GM12865 (cell line): ENCODE results near the gene ATP8A2.
"Not testable (repeated sequence)": the region's sequence is repeated elsewhere in the genome, so short reads cannot be mapped to it uniquely, and the experiment has no call there.

ENCODE experiments used
- DNase-seq: peaks from one replicate; pipeline ENCODE4 v3.0.0; 2010; ENCODE audit warnings: low read depth
- H3K4me3 ChIP-seq: 2 replicates; pipeline ENCODE4 v1.5.1; 2011; ENCODE audit warnings: mild to moderate bottlenecking, low read depth, low read length, control low read depth
- TF ChIP-seq, protein P1 (sequence below): IDR thresholded peaks from 2 replicates; pipeline ENCODE4 v1.5.1; 2011; ENCODE audit warnings: low read length, control low read depth, low read depth, inconsistent platforms; ENCODE audit not compliant: insufficient read depth; ENCODE audit errors: missing control alignments

Gene ATP8A2

DNA sequence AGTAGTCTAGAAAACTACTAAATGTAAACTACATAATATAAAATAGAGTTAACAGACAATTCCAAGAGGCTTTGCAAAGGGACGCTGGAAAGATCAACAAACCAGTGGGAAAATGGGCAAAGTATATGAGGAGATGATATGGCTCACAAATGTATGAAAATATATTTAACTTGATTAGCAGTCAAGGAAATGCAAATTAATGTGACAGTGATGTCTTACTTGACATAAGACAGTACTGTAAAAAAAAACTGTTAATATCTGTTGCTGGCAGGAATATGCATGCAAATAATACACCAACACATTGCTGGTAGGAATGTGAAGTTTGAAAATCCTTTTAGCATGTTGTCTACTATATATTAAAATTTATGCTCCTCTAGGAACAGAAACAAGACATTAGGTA, 136.1 kb downstream of the ATP8A2 start:
- TF ChIP-seq, protein P1, sequence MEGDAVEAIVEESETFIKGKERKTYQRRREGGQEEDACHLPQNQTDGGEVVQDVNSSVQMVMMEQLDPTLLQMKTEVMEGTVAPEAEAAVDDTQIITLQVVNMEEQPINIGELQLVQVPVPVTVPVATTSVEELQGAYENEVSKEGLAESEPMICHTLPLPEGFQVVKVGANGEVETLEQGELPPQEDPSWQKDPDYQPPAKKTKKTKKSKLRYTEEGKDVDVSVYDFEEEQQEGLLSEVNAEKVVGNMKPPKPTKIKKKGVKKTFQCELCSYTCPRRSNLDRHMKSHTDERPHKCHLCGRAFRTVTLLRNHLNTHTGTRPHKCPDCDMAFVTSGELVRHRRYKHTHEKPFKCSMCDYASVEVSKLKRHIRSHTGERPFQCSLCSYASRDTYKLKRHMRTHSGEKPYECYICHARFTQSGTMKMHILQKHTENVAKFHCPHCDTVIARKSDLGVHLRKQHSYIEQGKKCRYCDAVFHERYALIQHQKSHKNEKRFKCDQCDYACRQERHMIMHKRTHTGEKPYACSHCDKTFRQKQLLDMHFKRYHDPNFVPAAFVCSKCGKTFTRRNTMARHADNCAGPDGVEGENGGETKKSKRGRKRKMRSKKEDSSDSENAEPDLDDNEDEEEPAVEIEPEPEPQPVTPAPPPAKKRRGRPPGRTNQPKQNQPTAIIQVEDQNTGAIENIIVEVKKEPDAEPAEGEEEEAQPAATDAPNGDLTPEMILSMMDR = no peak
- no peak for DNase-seq
- H3K4me3 ChIP-seq = no peak overlapping the region

DNA sequence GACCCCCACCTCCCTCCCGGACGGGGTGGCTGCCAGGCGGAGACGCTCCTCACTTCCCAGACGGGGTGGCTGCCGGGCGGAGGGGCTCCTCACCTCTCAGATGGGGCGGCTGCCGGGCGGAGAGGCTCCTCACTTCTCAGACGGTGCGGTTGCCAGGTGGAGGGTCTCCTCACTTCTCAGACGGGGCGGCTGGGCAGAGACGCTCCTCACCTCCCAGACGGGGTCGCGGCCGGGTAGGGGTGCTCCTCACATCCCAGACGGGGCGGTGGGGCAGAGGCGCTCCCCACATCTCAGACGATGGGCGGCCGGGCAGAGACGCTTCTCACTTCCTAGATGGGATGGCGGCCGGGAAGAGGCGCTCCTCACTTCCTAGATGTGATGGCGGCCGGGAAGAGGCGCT, 141.3 kb downstream of the ATP8A2 start:
- not testable (repeated sequence) for DNase-seq, H3K4me3 ChIP-seq

GRCh38 chr13:25518441-25518840, 146.7 kb downstream of the ATP8A2 start:
- TF ChIP-seq, protein P1 = no peak
- no peak for DNase-seq
- H3K4me3 ChIP-seq = no peak overlapping the region

DNA sequence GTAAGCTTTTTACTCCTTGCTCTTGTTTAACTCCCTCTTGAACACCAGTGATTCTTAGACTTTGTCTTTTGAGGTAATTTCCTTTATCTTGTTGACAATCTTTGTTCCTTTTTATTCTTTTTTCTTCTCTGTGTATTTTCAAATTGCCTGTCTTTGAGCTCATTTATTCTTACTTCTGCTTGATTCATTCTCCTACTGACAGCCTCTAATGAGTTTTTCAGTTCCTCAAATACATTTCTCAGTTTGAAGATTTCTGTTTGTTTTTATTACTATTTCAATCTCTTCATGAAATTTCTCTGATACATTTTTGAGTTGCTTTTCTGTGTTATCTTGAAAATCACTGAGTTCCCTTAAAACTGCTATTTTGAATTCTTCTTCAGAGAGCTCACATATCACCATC, 154.1 kb downstream of the ATP8A2 start:
- peak; percentile 1 for DNase-seq
- TF ChIP-seq, protein P1 = no peak
- no peak overlapping the region for H3K4me3 ChIP-seq

- TF ChIP-seq, protein P1 = no peak
- DNase-seq = no peak
Measured at GRCh38 chr13:25528266-25528665, 156.5 kb downstream of the ATP8A2 start.

GRCh38 chr13:25529425-25529824, 157.7 kb downstream of the ATP8A2 start:
- TF ChIP-seq, protein P1 = no peak
- no peak overlapping the region for H3K4me3 ChIP-seq
- no peak for DNase-seq

More at GRCh38 chr13:25528266-25528665, 156.5 kb downstream of the ATP8A2 start:
- no peak overlapping the region for H3K4me3 ChIP-seq

GRCh38 chr13:25538276-25538675, 166.5 kb downstream of the ATP8A2 start:
- no peak for DNase-seq
- no peak overlapping the region for H3K4me3 ChIP-seq
- TF ChIP-seq, protein P1 = no peak
